ENCODE data around the gene ROR2. TPM values are rescaled to one million over a fixed set of nuclear protein-coding genes. Genes with fewer than 3 reads are reported as not detected.
A peak's percentile ranks its signal among the peaks of the same experiment; 100 is the strongest.

Gene ROR2
- total RNA-seq, 1 experiment from 2014 or later = 2.7 TPM

DNA sequence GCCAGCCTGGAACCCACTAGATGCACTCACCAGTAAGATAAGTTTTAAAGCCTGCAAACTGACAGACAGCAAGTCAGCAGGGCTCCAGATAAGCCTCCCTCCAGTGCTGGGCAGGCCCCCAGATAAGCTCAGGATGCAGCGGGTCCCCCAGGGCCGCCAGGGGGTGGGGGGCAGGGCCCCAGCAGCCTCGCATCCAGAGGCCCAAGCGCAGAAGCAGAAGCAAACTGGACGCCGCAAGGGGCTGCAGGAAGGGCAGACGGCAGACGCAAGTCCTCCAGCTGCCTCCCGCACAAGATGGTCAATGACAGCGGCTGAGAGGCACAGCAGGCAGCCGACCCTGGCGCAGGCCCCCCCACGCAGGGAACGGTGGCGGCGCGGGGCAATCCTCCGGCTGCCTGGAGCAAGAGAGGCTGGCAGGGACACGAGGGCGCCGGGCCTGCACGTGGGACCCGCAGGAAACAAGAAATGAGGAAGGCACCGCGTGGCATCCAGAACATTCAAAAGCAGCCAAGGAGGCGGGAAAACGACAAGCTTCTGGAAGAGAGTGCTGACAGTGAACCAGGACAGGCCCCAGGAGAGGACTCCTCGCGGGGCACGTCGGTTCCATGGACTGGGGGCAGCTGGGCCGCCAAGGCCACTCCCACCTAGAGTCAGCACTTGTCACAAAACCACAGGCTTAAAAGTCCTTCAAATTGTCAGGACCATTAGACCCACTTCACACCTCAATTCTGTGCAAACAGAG is 49.8 kb downstream of the ROR2 start:
- Histone ChIP-seq H3K18ac (ENCODE audit: insufficient read length, low read depth, low read length) (no peak overlapping the region), H3K27me3 (ENCODE audit: insufficient read depth, low read length) (no peaks in the 10 kb centered on the region), H3K27ac (ENCODE audit: insufficient read length, low read depth, low read length) (no peak overlapping the region), H4K20me1 (ENCODE audit: control insufficient read depth, insufficient read depth, insufficient read length) (peaks cover under 1% of the 10 kb centered on the region), H3T11ph (ENCODE audit: low read length) (no peak overlapping the region), H4K8ac (replicated peaks; ENCODE audit: insufficient read length, low read depth, low read length) (no peak overlapping the region), H3K9ac (ENCODE audit: extremely low read depth, insufficient read length, low read length) (no peak overlapping the region), H2AFZ (ENCODE audit: low read length) (no peak overlapping the region), H2BK120ac (ENCODE audit: low read depth, low read length, poor library complexity, severe bottlenecking) (no peak overlapping the region), H4K5ac (ENCODE audit: insufficient read length, low read depth, low read length) (no peak overlapping the region), H3K9me3 (ENCODE audit: control insufficient read depth, low read depth, low read length) (no peaks in the 10 kb centered on the region), H3K4me2 (ENCODE audit: insufficient read depth, insufficient read length, low read length) (no peak overlapping the region), H3K56ac (ENCODE audit: insufficient read length, low read depth, low read length) (no peak overlapping the region), H3K23ac (ENCODE audit: insufficient read length, low read depth, low read length) (no peak overlapping the region), H3K4ac (ENCODE audit: low read depth, low read length) (no peak overlapping the region), H4K91ac (ENCODE audit: insufficient read length, low read depth, low read length) (no peak overlapping the region), H3K14ac (ENCODE audit: insufficient read depth, low read length) (no peak overlapping the region; the same call in 1 of the 2 replicates), H3K79me1 (ENCODE audit: insufficient read depth, low read depth, low read length, poor library complexity, severe bottlenecking) (no peaks in the 10 kb centered on the region), H2BK20ac (ENCODE audit: low read depth, low read length, poor library complexity, severe bottlenecking) (no peak overlapping the region), H2BK15ac (ENCODE audit: low read depth, low read length) (no peak overlapping the region), H2AK5ac (ENCODE audit: insufficient read length, low read length) (no peak overlapping the region), H3K4me1 (ENCODE audit: insufficient read depth, low read length) (peaks cover 6% of the 10 kb centered on the region), H2BK12ac (ENCODE audit: insufficient read length, low read depth, low read length) (no peak overlapping the region), H2BK5ac (ENCODE audit: insufficient read length, low read length) (no peak overlapping the region), H3K79me2 (ENCODE audit: insufficient read depth, low read length) (no peaks in the 10 kb centered on the region; the same call in 1 of the 2 replicates), H3K23me2 (ENCODE audit: insufficient read length, low read depth, low read length, poor library complexity, severe bottlenecking) (no peaks in the 10 kb centered on the region)
- no peak for DNase-seq
- WGBS (ENCODE audit: extremely low coverage, insufficient read length, low lambda C conversion rate) = no CpG with 5 or more reads among the region's 32 CpGs
- no peak for TF ChIP-seq CTCF (conservative IDR thresholded peaks at IDR 0.05)
- Mint-ChIP-seq H3K4me1 (peaks cover 34 to 41% of the 10 kb centered on the region in 2 experiments), H3K27ac (peak overlapping the region in 1 of 3 experiments; percentile 22; a peak in 1 of 7 replicates), H3K27me3 (ENCODE audit: low read depth) (peaks cover 30% of the 10 kb centered on the region), H3K36me3 (ENCODE audit: insufficient read depth in 1 of 3, low read depth in 3 of 3) (no peaks in the 10 kb centered on the region), H3K9me3 (no peaks in the 10 kb centered on the region), H3K4me3 (no peak overlapping the region)
